ENCODE results near the gene OGFOD1. TPM values are rescaled to one million over a fixed set of nuclear protein-coding genes. Genes with fewer than 3 reads are reported as not detected.

The OGFOD1 gene
- total and polyA plus RNA-seq, 9 of the 15 experiments (the other 6 are each of a cell fraction or from before 2014, with no cell fraction given) = 60.4 to 134 (median 85.8) TPM

DNA sequence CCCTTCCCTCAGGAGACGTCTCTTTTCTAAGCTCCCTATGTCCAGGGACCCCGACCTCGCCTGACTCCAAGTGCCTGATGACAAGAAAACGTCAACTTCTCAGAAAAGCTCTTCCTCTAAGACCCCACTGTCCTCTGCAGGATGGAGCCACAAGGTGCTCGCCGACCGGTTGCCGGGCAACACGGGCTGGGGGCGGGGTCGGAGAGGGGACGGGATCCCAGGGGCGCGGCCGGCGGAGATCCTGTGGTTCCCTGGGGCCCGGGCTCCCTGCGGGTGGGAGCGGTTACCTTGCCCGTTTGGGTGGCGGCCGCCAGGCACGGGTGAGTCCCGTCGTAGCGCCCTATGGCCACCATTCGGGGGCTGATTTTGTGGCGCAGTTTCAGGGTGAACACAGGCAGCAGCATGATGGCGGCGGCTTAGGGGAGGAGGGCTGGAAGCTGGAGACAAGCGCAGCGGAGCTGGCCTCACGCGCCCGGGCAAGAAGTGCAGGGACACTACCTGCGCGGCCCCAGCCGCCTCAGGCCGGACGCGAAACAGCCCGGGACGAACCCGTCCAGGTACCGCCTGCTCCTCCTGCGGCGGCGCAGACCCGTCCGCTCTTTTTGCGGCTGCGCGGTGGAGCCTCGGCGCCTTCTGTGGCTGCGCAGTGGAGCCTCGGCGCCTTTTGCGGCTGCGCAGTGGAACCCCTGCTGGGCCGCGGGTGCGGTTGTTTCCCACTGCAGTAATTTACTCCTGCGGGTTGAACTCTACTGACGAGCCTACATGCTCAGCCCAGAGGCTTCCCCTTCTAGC lies 68.3 kb downstream of the OGFOD1 start, which contains the start of gene BBS2 (continued):
- TF ChIP-seq, protein P1, sequence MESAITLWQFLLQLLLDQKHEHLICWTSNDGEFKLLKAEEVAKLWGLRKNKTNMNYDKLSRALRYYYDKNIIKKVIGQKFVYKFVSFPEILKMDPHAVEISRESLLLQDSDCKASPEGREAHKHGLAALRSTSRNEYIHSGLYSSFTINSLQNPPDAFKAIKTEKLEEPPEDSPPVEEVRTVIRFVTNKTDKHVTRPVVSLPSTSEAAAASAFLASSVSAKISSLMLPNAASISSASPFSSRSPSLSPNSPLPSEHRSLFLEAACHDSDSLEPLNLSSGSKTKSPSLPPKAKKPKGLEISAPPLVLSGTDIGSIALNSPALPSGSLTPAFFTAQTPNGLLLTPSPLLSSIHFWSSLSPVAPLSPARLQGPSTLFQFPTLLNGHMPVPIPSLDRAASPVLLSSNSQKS (CRISPR knock-in tag; IDR thresholded peaks at IDR 0.05) = no peak
- TF ChIP-seq HMG20A (CRISPR knock-in tag; conservative IDR thresholded peaks at IDR 0.05) (no peak), POLR2AphosphoS2 (IDR thresholded peaks at IDR 0.05; ENCODE audit: low read length) (no peak; the same call in 1 of the 2 replicates), SIX5 (IDR thresholded peaks at IDR 0.05; ENCODE audit: borderline replicate concordance in 1 of 2, insufficient read depth in 1 of 2, low read depth in 1 of 2, low read length in 2 of 2) (no peak), RBM34 (IDR thresholded peaks at IDR 0.05; ENCODE audit: borderline replicate concordance, insufficient read depth, low read length) (no peak), BACH1 (tag; IDR thresholded peaks at IDR 0.05) (no peak), EP400 (IDR thresholded peaks at IDR 0.05) (0 out of 2 replicates have a peak, but pooled peaks have one; percentile 25), ZNF445 (CRISPR knock-in tag; IDR thresholded peaks at IDR 0.05; ENCODE audit: low read depth) (no peak), PTBP1 (IDR thresholded peaks at IDR 0.05; ENCODE audit: low read depth, low read length) (no peak), ZNF76 (CRISPR knock-in tag; IDR thresholded peaks at IDR 0.05; ENCODE audit: borderline replicate concordance) (peak; percentile 27; the same call in 1 of the 2 replicates), MXI1 (IDR thresholded peaks at IDR 0.05; ENCODE audit: low read depth, low read length) (no peak), HSF4 (CRISPR knock-in tag; IDR thresholded peaks at IDR 0.05; ENCODE audit: borderline replicate concordance) (no peak), HDAC1 (IDR thresholded peaks at IDR 0.05) (peak in 1 of 2 experiments; percentile 71; a peak in 2 of 4 replicates), MTA1 (IDR thresholded peaks at IDR 0.05; ENCODE audit: borderline replicate concordance) (no peak)
- TF ChIP-seq, protein P2, sequence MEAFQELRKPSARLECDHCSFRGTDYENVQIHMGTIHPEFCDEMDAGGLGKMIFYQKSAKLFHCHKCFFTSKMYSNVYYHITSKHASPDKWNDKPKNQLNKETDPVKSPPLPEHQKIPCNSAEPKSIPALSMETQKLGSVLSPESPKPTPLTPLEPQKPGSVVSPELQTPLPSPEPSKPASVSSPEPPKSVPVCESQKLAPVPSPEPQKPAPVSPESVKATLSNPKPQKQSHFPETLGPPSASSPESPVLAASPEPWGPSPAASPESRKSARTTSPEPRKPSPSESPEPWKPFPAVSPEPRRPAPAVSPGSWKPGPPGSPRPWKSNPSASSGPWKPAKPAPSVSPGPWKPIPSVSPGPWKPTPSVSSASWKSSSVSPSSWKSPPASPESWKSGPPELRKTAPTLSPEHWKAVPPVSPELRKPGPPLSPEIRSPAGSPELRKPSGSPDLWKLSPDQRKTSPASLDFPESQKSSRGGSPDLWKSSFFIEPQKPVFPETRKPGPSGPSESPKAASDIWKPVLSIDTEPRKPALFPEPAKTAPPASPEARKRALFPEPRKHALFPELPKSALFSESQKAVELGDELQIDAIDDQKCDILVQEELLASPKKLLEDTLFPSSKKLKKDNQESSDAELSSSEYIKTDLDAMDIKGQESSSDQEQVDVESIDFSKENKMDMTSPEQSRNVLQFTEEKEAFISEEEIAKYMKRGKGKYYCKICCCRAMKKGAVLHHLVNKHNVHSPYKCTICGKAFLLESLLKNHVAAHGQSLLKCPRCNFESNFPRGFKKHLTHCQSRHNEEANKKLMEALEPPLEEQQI (IDR thresholded peaks at IDR 0.05) = no peak
- TF ChIP-seq, protein P3, sequence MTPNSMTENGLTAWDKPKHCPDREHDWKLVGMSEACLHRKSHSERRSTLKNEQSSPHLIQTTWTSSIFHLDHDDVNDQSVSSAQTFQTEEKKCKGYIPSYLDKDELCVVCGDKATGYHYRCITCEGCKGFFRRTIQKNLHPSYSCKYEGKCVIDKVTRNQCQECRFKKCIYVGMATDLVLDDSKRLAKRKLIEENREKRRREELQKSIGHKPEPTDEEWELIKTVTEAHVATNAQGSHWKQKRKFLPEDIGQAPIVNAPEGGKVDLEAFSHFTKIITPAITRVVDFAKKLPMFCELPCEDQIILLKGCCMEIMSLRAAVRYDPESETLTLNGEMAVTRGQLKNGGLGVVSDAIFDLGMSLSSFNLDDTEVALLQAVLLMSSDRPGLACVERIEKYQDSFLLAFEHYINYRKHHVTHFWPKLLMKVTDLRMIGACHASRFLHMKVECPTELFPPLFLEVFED (CRISPR knock-in tag; conservative IDR thresholded peaks at IDR 0.05) = no peak
- TF ChIP-seq, protein P4, sequence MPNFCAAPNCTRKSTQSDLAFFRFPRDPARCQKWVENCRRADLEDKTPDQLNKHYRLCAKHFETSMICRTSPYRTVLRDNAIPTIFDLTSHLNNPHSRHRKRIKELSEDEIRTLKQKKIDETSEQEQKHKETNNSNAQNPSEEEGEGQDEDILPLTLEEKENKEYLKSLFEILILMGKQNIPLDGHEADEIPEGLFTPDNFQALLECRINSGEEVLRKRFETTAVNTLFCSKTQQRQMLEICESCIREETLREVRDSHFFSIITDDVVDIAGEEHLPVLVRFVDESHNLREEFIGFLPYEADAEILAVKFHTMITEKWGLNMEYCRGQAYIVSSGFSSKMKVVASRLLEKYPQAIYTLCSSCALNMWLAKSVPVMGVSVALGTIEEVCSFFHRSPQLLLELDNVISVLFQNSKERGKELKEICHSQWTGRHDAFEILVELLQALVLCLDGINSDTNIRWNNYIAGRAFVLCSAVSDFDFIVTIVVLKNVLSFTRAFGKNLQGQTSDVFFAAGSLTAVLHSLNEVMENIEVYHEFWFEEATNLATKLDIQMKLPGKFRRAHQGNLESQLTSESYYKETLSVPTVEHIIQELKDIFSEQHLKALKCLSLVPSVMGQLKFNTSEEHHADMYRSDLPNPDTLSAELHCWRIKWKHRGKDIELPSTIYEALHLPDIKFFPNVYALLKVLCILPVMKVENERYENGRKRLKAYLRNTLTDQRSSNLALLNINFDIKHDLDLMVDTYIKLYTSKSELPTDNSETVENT (CRISPR knock-in tag; IDR thresholded peaks at IDR 0.05) = peak; percentile 67; the same call in 1 of the 2 replicates
- TF ChIP-seq, protein P5, sequence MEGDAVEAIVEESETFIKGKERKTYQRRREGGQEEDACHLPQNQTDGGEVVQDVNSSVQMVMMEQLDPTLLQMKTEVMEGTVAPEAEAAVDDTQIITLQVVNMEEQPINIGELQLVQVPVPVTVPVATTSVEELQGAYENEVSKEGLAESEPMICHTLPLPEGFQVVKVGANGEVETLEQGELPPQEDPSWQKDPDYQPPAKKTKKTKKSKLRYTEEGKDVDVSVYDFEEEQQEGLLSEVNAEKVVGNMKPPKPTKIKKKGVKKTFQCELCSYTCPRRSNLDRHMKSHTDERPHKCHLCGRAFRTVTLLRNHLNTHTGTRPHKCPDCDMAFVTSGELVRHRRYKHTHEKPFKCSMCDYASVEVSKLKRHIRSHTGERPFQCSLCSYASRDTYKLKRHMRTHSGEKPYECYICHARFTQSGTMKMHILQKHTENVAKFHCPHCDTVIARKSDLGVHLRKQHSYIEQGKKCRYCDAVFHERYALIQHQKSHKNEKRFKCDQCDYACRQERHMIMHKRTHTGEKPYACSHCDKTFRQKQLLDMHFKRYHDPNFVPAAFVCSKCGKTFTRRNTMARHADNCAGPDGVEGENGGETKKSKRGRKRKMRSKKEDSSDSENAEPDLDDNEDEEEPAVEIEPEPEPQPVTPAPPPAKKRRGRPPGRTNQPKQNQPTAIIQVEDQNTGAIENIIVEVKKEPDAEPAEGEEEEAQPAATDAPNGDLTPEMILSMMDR (IDR thresholded peaks at IDR 0.05 in 2 of 3, conservative IDR thresholded peaks at IDR 0.05 in 1 of 3; ENCODE audit: insufficient read depth in 2 of 3, low read depth in 1 of 3, low read length in 3 of 3) = no peak
